CD14-positive monocyte (primary cell): ENCODE data around the gene HAVCR1. TPM values are rescaled to one million over a fixed set of nuclear protein-coding genes. Genes with fewer than 3 reads are reported as not detected.
"Not testable (repeated sequence)": the region's sequence is repeated elsewhere in the genome, so short reads cannot be mapped to it uniquely, and the experiment has no call there.

Source experiments
- DNase-seq, 3 donors: peaks; one replicate each; pipeline ENCODE4 v3.0.0-alpha.2; 2011 to 2022
- H2AFZ ChIP-seq: 2 replicates; pipeline ENCODE4 v1.6.0; 2012; ENCODE audit warnings: mild to moderate bottlenecking, low read depth, low read length, inconsistent platforms; ENCODE audit not compliant: insufficient read depth, poor library complexity, severe bottlenecking
- H3K27ac ChIP-seq, 2 donors: 1 replicate in 1 of 2; 2 replicates in 1 of 2; pipeline ENCODE4 v1.5.1; 2012 to 2013; ENCODE audit warnings: low read length in 2 of 2, control low read depth in 1 of 2, inconsistent platforms in 1 of 2, low read depth in 1 of 2, mild to moderate bottlenecking in 1 of 2
- H3K27me3 ChIP-seq, 2 donors: one replicate each; pipeline versions ENCODE4 v1.6.0 to v1.6.1; 2011 to 2013; ENCODE audit warnings: low read length in 2 of 2; ENCODE audit not compliant: control insufficient read depth in 2 of 2, insufficient read depth in 2 of 2
- H3K36me3 ChIP-seq, 2 donors: replicated peaks in 1 of 2; 1 replicate in 1 of 2; 2 replicates in 1 of 2; pipeline versions ENCODE4 v1.5.1 to v1.6.1; 2012 to 2013; ENCODE audit warnings: low read length in 2 of 2, control low read depth in 1 of 2, inconsistent platforms in 1 of 2, mild to moderate bottlenecking in 1 of 2; ENCODE audit not compliant: insufficient read depth in 2 of 2, control insufficient read depth in 1 of 2
- H3K4me1 ChIP-seq, 2 donors: 1 replicate in 1 of 2; 2 replicates in 1 of 2; pipeline versions ENCODE4 v1.5.1 to v1.6.1; 2012 to 2013; ENCODE audit warnings: low read length in 2 of 2, control low read depth in 1 of 2, inconsistent platforms in 1 of 2, mild to moderate bottlenecking in 1 of 2, moderate library complexity in 1 of 2; ENCODE audit not compliant: insufficient read depth in 2 of 2, control insufficient read depth in 1 of 2
- H3K4me2 ChIP-seq: replicated peaks from 2 replicates; pipeline ENCODE3; 2012; ENCODE audit warnings: low read length, moderate library complexity, mild to moderate bottlenecking; ENCODE audit not compliant: poor library complexity, severe bottlenecking; ENCODE audit errors: extremely low read depth
- H3K4me3 ChIP-seq, 3 experiments: fragments of 200-600 bp in 1 of 3; sonication (generic) in 1 of 3; replicated peaks in 1 of 3; 1 replicate in 2 of 3; 2 replicates in 1 of 3; pipeline ENCODE4 v1.5.1; 2011 to 2013; ENCODE audit warnings: low read length in 3 of 3, mild to moderate bottlenecking in 3 of 3, control low read depth in 2 of 3, low read depth in 2 of 3, inconsistent platforms in 1 of 3, moderate library complexity in 1 of 3
- H3K79me2 ChIP-seq: 2 replicates; pipeline ENCODE4 v1.6.0; 2012; ENCODE audit warnings: mild to moderate bottlenecking, control low read depth, inconsistent platforms, low read length, moderate library complexity; ENCODE audit not compliant: insufficient read depth
- H3K9ac ChIP-seq: 2 replicates; pipeline ENCODE4 v1.6.0; 2017; ENCODE audit warnings: low read length, mild to moderate bottlenecking; ENCODE audit not compliant: insufficient read depth, poor library complexity, severe bottlenecking
- H3K9me3 ChIP-seq, 2 donors: replicated peaks in 1 of 2; 1 replicate in 1 of 2; 2 replicates in 1 of 2; pipeline versions ENCODE4 v1.5.1 to v1.6.1; 2012 to 2013; ENCODE audit warnings: low read length in 2 of 2, control low read depth in 1 of 2; ENCODE audit not compliant: control insufficient read depth in 1 of 2, insufficient read depth in 1 of 2
- H4K20me1 ChIP-seq: 2 replicates; pipeline ENCODE4 v1.6.0; 2012; ENCODE audit warnings: mild to moderate bottlenecking, low read length, control low read depth, moderate library complexity; ENCODE audit not compliant: insufficient read depth
- H3K27ac Mint-ChIP-seq, 7 donors: one replicate each; pipeline ENCODE4 v1.8.0; 2020; ENCODE audit warnings: mild to moderate bottlenecking in 7 of 7, mixed read lengths in 7 of 7, moderate library complexity in 6 of 7, inconsistent platforms in 2 of 7
- H3K27me3 Mint-ChIP-seq, 3 donors: one replicate each; pipeline ENCODE4 v1.8.0; 2021 to 2022; ENCODE audit warnings: low read depth in 3 of 3, mild to moderate bottlenecking in 3 of 3, mixed read lengths in 3 of 3, moderate library complexity in 3 of 3, inconsistent platforms in 1 of 3
- H3K36me3 Mint-ChIP-seq, 2 donors: one replicate each; pipeline ENCODE4 v1.8.0; 2020; ENCODE audit warnings: mixed read lengths in 2 of 2, inconsistent platforms in 1 of 2, mild to moderate bottlenecking in 1 of 2
- H3K4me1 Mint-ChIP-seq: one replicate; pipeline ENCODE4 v1.8.0; 2020; ENCODE audit warnings: mild to moderate bottlenecking, mixed read lengths
- H3K4me3 Mint-ChIP-seq, 2 donors: one replicate each; pipeline ENCODE4 v1.8.0; 2020; ENCODE audit warnings: mild to moderate bottlenecking in 2 of 2, mixed read lengths in 2 of 2, moderate library complexity in 1 of 2
- H3K9me3 Mint-ChIP-seq, 7 donors: one replicate each; pipeline ENCODE4 v1.8.0; 2020 to 2022; ENCODE audit warnings: mixed read lengths in 7 of 7, mild to moderate bottlenecking in 6 of 7, moderate library complexity in 6 of 7, inconsistent platforms in 2 of 7
- WGBS: methylation state at CpG from one replicate; pipeline ENCODE4 v1.1.5; 2013; ENCODE audit warnings: missing lambda C conversion rate; ENCODE audit not compliant: insufficient coverage; 5-methylcytosine and 5-hydroxymethylcytosine counted together
- intact Hi-C, 2 donors: fragments of 100-400 bp; cut with micrococcal nuclease; formaldehyde crosslinking; loops; one replicate each; pipeline versions ENCODE4 v1.15.0 to v1.15.1; 2023
- polyA plus RNA-seq, 3 donors: library from polyadenylated mRNA; depleted of rRNA in 1 of 3; unstranded in 2 of 3; stranded (reverse) in 1 of 3; fragments of 300-500 nt in 2 of 3; fragments of >200 nt in 1 of 3; fragmentation: Illumina TruSeq in 2 of 3; gene quantifications; 1 replicate in 2 of 3; 2 replicates in 1 of 3; pipeline ENCODE4 v1.2.3, GENCODE V29; 2012 to 2021
- TF ChIP-seq, protein P1 (sequence below): fragments of 200-600 bp; IDR thresholded peaks from one replicate; pipeline ENCODE4 v1.8.0; 2022; ENCODE audit warnings: antibody characterized with exemption, mild to moderate bottlenecking

HAVCR1 gene
- polyA plus RNA-seq, 3 donors: 1.1 TPM; not detected in 2

- peaks cover 2% of the 10 kb centered on the region for H3K4me1 Mint-ChIP-seq
- Histone ChIP-seq H3K9ac (no peak overlapping the region), H2AFZ (no peak overlapping the region), H3K4me1 (no peaks in the 10 kb centered on the region), H3K4me3 (no peak overlapping the region), H3K79me2 (no peaks in the 10 kb centered on the region), H3K9me3 (no peaks in the 10 kb centered on the region), H3K36me3 (no peaks in the 10 kb centered on the region), H4K20me1 (no peaks in the 10 kb centered on the region), H3K27me3 (no peaks in the 10 kb centered on the region), H3K4me2 (no peak overlapping the region), H3K27ac (no peak overlapping the region)
- H3K27ac Mint-ChIP-seq: no peak overlapping the region
- WGBS: no CpG with 5 or more reads among the region's 5 CpGs
- TF ChIP-seq, protein P1, sequence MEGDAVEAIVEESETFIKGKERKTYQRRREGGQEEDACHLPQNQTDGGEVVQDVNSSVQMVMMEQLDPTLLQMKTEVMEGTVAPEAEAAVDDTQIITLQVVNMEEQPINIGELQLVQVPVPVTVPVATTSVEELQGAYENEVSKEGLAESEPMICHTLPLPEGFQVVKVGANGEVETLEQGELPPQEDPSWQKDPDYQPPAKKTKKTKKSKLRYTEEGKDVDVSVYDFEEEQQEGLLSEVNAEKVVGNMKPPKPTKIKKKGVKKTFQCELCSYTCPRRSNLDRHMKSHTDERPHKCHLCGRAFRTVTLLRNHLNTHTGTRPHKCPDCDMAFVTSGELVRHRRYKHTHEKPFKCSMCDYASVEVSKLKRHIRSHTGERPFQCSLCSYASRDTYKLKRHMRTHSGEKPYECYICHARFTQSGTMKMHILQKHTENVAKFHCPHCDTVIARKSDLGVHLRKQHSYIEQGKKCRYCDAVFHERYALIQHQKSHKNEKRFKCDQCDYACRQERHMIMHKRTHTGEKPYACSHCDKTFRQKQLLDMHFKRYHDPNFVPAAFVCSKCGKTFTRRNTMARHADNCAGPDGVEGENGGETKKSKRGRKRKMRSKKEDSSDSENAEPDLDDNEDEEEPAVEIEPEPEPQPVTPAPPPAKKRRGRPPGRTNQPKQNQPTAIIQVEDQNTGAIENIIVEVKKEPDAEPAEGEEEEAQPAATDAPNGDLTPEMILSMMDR: no peak
- DNase-seq: no peak
- H3K4me3 Mint-ChIP-seq: no peak overlapping the region
- intact Hi-C loops: no loop called here
- no peaks in the 10 kb centered on the region for H3K36me3 Mint-ChIP-seq
- H3K27me3 Mint-ChIP-seq: peaks cover 0 to 4% (median 3%) of the 10 kb centered on the region in 3 donors
- H3K9me3 Mint-ChIP-seq: peaks cover 0 to 3% (median 0%) of the 10 kb centered on the region in 7 donors
These were observed 20.2 kb downstream of the HAVCR1 start for GRCh38 chr5:157038568-157039187.

DNA sequence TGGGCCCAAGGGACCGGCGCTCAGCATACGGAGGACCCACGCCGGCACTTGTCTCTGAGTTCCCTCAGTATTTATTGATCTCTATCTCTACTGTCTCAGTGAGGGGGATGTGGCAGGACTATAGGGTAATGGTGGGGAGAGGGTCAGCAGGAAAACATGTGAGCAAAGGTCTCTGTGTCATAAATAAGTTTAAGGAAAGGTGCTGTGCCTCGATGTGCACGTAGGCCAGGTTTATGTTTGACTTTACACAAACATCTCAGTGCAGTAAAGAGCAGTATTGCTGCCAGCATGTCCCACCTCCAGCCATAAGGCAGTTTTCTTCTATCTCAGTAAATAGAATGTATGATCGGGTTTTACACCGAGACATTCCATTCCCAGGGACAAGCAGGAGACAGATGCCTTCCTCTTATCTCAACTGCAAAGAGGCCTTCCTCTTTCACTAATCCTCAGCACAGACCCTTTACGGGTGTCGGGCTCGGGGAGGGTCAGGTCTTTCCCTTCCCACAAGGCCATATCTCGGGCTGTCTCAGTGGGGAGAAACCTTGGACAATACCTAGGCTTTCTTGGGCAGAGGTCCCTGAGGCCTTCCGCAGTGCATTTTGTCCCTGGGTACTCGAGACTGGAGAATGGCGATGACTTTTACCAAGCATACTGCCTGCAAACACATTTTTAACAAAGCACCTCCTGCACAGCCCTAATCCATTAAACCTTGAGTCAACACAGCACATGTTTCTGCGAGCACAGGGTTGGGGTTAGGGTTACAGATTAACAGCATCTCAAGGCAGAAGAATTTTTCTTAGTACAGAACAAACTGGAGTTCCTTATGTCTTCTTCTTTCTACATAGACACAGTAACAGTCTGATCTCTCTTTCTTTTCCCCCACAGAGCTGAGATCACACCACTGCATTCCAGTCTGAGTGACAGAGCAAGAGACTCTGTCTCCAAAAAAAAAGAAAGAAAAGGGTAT lies 24.5 kb downstream of the HAVCR1 start:
- intact Hi-C loops, H3K9ac ChIP-seq, H3K4me1 Mint-ChIP-seq, H4K20me1 ChIP-seq, H3K4me3 Mint-ChIP-seq, H3K4me3 ChIP-seq, H3K36me3 ChIP-seq, H3K9me3 ChIP-seq, H3K27me3 Mint-ChIP-seq, H3K4me2 ChIP-seq, H3K36me3 Mint-ChIP-seq, H3K27me3 ChIP-seq, H3K27ac ChIP-seq, H3K4me1 ChIP-seq, H2AFZ ChIP-seq, DNase-seq, H3K79me2 ChIP-seq, H3K9me3 Mint-ChIP-seq: not testable (repeated sequence)
- WGBS: 20% methylated on average over 2 of the region's 17 CpGs
- H3K27ac Mint-ChIP-seq: peak overlapping the region in 1 of 7 donors; percentile 36
